IPS-18c (cell line): Measurements from ENCODE around the gene FCRL1.

ENCODE experiments used
- H3K4me3 ChIP-seq: 2 replicates; pipeline ENCODE4 v1.7.0; 2013; ENCODE audit warnings: low read depth, mild to moderate bottlenecking, low read length, moderate library complexity; ENCODE audit not compliant: insufficient read depth
- H3K9me3 ChIP-seq: one replicate; pipeline ENCODE4 v1.6.1; 2013; ENCODE audit warnings: mild to moderate bottlenecking, low read length, moderate library complexity; ENCODE audit not compliant: control insufficient read depth, insufficient read depth

Gene FCRL1

GRCh38 chr1:157819896-157820295, at the start of gene FCRL1:
TSS of gene FCRL1 (minus strand) at chr1:157820120. CDS start at chr1:157820037, 83 bp downstream.
- Histone ChIP-seq H3K4me3 (no peak within 1 kb of the TSS), H3K9me3 (no peaks in the 10 kb centered on the region)

GRCh38 chr1:157868654-157869053, 48.7 kb upstream of the FCRL1 start:
- no peaks in the 10 kb centered on the region for H3K9me3 ChIP-seq
- H3K4me3 ChIP-seq: no peak overlapping the region

GRCh38 chr1:157862114-157863070, 42.5 kb upstream of the FCRL1 start:
- H3K4me3 ChIP-seq: no peak overlapping the region

GRCh38 chr1:157856538-157856937, 36.6 kb upstream of the FCRL1 start:
- Histone ChIP-seq H3K9me3 (no peaks in the 10 kb centered on the region), H3K4me3 (no peak overlapping the region)

More at GRCh38 chr1:157862114-157863070, 42.5 kb upstream of the FCRL1 start:
- H3K9me3 ChIP-seq: no peaks in the 10 kb centered on the region

GRCh38 chr1:157852476-157852875, 32.6 kb upstream of the FCRL1 start:
- H3K4me3 ChIP-seq: no peak overlapping the region

GRCh38 chr1:157849229-157849875, 29.4 kb upstream of the FCRL1 start:
- H3K4me3 ChIP-seq: no peak overlapping the region
- peaks cover 2% of the 10 kb centered on the region for H3K9me3 ChIP-seq

More at GRCh38 chr1:157852476-157852875, 32.6 kb upstream of the FCRL1 start:
- H3K9me3 ChIP-seq: peaks cover 2% of the 10 kb centered on the region

GRCh38 chr1:157844089-157844830, 24.3 kb upstream of the FCRL1 start:
- peaks cover 2% of the 10 kb centered on the region for H3K9me3 ChIP-seq
- no peak overlapping the region for H3K4me3 ChIP-seq

- H3K4me3 ChIP-seq: no peak overlapping the region
- H3K9me3 ChIP-seq: no peaks in the 10 kb centered on the region
These were observed 23.0 kb upstream of the FCRL1 start for GRCh38 chr1:157842939-157843338.

- H3K4me3 ChIP-seq: no peak within 1 kb of the TSS
These were observed 21.8 kb upstream of the FCRL1 start, which contains the start of gene CD5L for GRCh38 chr1:157841708-157842107. TSS of gene CD5L (minus strand) at chr1:157841808. CDS start at chr1:157841701, 107 bp downstream.

GRCh38 chr1:157838966-157839365, 19.0 kb upstream of the FCRL1 start:
- Histone ChIP-seq H3K9me3 (no peaks in the 10 kb centered on the region), H3K4me3 (no peak overlapping the region)

More at GRCh38 chr1:157841708-157842107, 21.8 kb upstream of the FCRL1 start, which contains the start of gene CD5L:
- no peaks in the 10 kb centered on the region for H3K9me3 ChIP-seq

- no peak overlapping the region for H3K4me3 ChIP-seq
- H3K9me3 ChIP-seq: no peaks in the 10 kb centered on the region
These were observed 14.5 kb upstream of the FCRL1 start for GRCh38 chr1:157834430-157834829.

GRCh38 chr1:157833145-157833544, 13.2 kb upstream of the FCRL1 start:
- Histone ChIP-seq H3K4me3 (no peak overlapping the region), H3K9me3 (no peaks in the 10 kb centered on the region)

- Histone ChIP-seq H3K9me3 (no peaks in the 10 kb centered on the region), H3K4me3 (no peak overlapping the region)
These were observed 12.2 kb upstream of the FCRL1 start for GRCh38 chr1:157831968-157832626.

GRCh38 chr1:157830887-157831286, 11.0 kb upstream of the FCRL1 start:
- no peaks in the 10 kb centered on the region for H3K9me3 ChIP-seq
- no peak overlapping the region for H3K4me3 ChIP-seq

GRCh38 chr1:157829711-157830110, 9.8 kb upstream of the FCRL1 start:
- Histone ChIP-seq H3K4me3 (no peak overlapping the region), H3K9me3 (no peaks in the 10 kb centered on the region)

- no peaks in the 10 kb centered on the region for H3K9me3 ChIP-seq
- no peak overlapping the region for H3K4me3 ChIP-seq
These were observed 9.3 kb upstream of the FCRL1 start for GRCh38 chr1:157829210-157829609.

- Histone ChIP-seq H3K4me3 (no peak overlapping the region), H3K9me3 (no peaks in the 10 kb centered on the region)
These were observed 379 bp upstream of the FCRL1 start for GRCh38 chr1:157820299-157820698.
